ENCODE data around the gene PRTG. TPM values are rescaled to one million over a fixed set of nuclear protein-coding genes. Genes with fewer than 3 reads are reported as not detected.
"Not testable (repeated sequence)": the region's sequence is repeated elsewhere in the genome, so short reads cannot be mapped to it uniquely, and the experiment has no call there.

The PRTG gene
- total RNA-seq, 4 donors from 2014 or later: 0.05 to 2.0 (median 0.65) TPM

GRCh38 chr15:55615445-55615844 lies 127.5 kb downstream of the PRTG start:
- in situ Hi-C loops (cut with MboI; ENCODE audit: low sequenced_read_pairs in 4 of 4): no loop called here
- Histone ChIP-seq H3K27me3 (no peaks in the 10 kb centered on the region), H3K27ac (no peak overlapping the region), H3K4me1 (peaks cover 0 to 13% of the 10 kb centered on the region in 2 donors), H3K9me3 (no peaks in the 10 kb centered on the region), H3K4me3 (no peak overlapping the region), H3K36me3 (no peaks in the 10 kb centered on the region)
- intact Hi-C loops (cut with DNase I; ENCODE audit: low total_unique reads): no loop called here
- ATAC-seq (no peak), DNase-seq (no peak)
- TF ChIP-seq POLR2A (IDR thresholded peaks at IDR 0.05): no peak
- TF ChIP-seq CTCF (IDR thresholded peaks at IDR 0.05 in 4 of 5, conservative IDR thresholded peaks at IDR 0.05 in 1 of 5): no peak

- H3K27ac ChIP-seq: no peak overlapping the region
- peaks cover 0 to 13% of the 10 kb centered on the region in 2 donors for H3K4me1 ChIP-seq
- ATAC-seq: no peak
- in situ Hi-C loops (cut with MboI; ENCODE audit: low sequenced_read_pairs in 4 of 4): no loop called here
- intact Hi-C loops (cut with DNase I; ENCODE audit: low total_unique reads): no loop called here
- no peak for TF ChIP-seq CTCF (IDR thresholded peaks at IDR 0.05 in 4 of 5, conservative IDR thresholded peaks at IDR 0.05 in 1 of 5)
- TF ChIP-seq POLR2A (IDR thresholded peaks at IDR 0.05): no peak
- H3K4me3 ChIP-seq: no peak overlapping the region
- H3K9me3 ChIP-seq: no peaks in the 10 kb centered on the region
- no peaks in the 10 kb centered on the region for H3K27me3 ChIP-seq
- DNase-seq: no peak
- H3K36me3 ChIP-seq: no peaks in the 10 kb centered on the region
Measured at GRCh38 chr15:55613727-55614126, 129.2 kb downstream of the PRTG start.

- no peak for DNase-seq
- no peak for TF ChIP-seq CTCF (IDR thresholded peaks at IDR 0.05 in 4 of 5, conservative IDR thresholded peaks at IDR 0.05 in 1 of 5)
- in situ Hi-C loops (cut with MboI; ENCODE audit: low sequenced_read_pairs in 4 of 4): no loop called here
- H3K27me3 ChIP-seq: no peaks in the 10 kb centered on the region
- H3K36me3 ChIP-seq: no peaks in the 10 kb centered on the region
- intact Hi-C loops (cut with DNase I; ENCODE audit: low total_unique reads): no loop called here
- no peak overlapping the region for H3K27ac ChIP-seq
- H3K9me3 ChIP-seq: no peaks in the 10 kb centered on the region
- H3K4me1 ChIP-seq: no peaks in the 10 kb centered on the region
- H3K4me3 ChIP-seq: no peak overlapping the region
- no peak for ATAC-seq
Measured at GRCh38 chr15:55606214-55606613, 136.7 kb downstream of the PRTG start.

GRCh38 chr15:55601374-55601773 lies 141.6 kb downstream of the PRTG start:
- no peak for TF ChIP-seq POLR2A (IDR thresholded peaks at IDR 0.05)
- no peak for TF ChIP-seq CTCF (IDR thresholded peaks at IDR 0.05 in 4 of 5, conservative IDR thresholded peaks at IDR 0.05 in 1 of 5)
- DNase-seq: no peak
- in situ Hi-C loops (cut with MboI; ENCODE audit: low sequenced_read_pairs in 4 of 4): no loop called here
- intact Hi-C loops (cut with DNase I; ENCODE audit: low total_unique reads): no loop called here
- Histone ChIP-seq H3K27ac (no peak overlapping the region), H3K9me3 (no peaks in the 10 kb centered on the region), H3K4me3 (no peak overlapping the region), H3K4me1 (no peaks in the 10 kb centered on the region), H3K27me3 (no peaks in the 10 kb centered on the region), H3K36me3 (no peaks in the 10 kb centered on the region)
- no peak for ATAC-seq

GRCh38 chr15:55599439-55599838 lies 143.5 kb downstream of the PRTG start:
- ATAC-seq: no peak
- Histone ChIP-seq H3K4me1 (no peaks in the 10 kb centered on the region), H3K27ac (no peak overlapping the region), H3K27me3 (no peaks in the 10 kb centered on the region), H3K36me3 (no peaks in the 10 kb centered on the region), H3K9me3 (no peaks in the 10 kb centered on the region), H3K4me3 (no peak overlapping the region)
- DNase-seq: no peak
- TF ChIP-seq CTCF (IDR thresholded peaks at IDR 0.05 in 4 of 5, conservative IDR thresholded peaks at IDR 0.05 in 1 of 5) (no peak), POLR2A (IDR thresholded peaks at IDR 0.05) (no peak)
- intact Hi-C loops (cut with DNase I; ENCODE audit: low total_unique reads): no loop called here
- in situ Hi-C loops (cut with MboI; ENCODE audit: low sequenced_read_pairs in 4 of 4): no loop called here

- H3K4me1 ChIP-seq; H3K36me3 ChIP-seq; H3K27ac ChIP-seq; in situ Hi-C loops (cut with MboI; ENCODE audit: low sequenced_read_pairs in 4 of 4); H3K27me3 ChIP-seq; H3K4me3 ChIP-seq; ATAC-seq; DNase-seq; H3K9me3 ChIP-seq: not testable (repeated sequence)
- intact Hi-C loops (cut with DNase I; ENCODE audit: low total_unique reads): loop anchor here (5.0 kb wide), 1 partner anchor 66 kb away; no protein-coding TSS in a partner anchor
Measured at GRCh38 chr15:55593019-55593418, 149.9 kb downstream of the PRTG start.
